Trophoblast cell (in vitro differentiated cells and primary cell): ENCODE results near the gene TFB2M. TPM values are rescaled to one million over a fixed set of nuclear protein-coding genes. Genes with fewer than 3 reads are reported as not detected.

Experiments used
- DNase-seq, 2 donors: peaks; one replicate each; pipeline ENCODE4 v3.0.0-alpha.2; 2016
- H2AFZ ChIP-seq: 2 replicates; pipeline ENCODE4 v1.6.1; 2013; ENCODE audit warnings: low read length, moderate library complexity, mild to moderate bottlenecking; ENCODE audit not compliant: insufficient read depth, poor library complexity
- H2AK5ac ChIP-seq: 2 replicates; pipeline ENCODE4 v1.6.1; 2013; ENCODE audit warnings: mild to moderate bottlenecking, low read length
- H2BK120ac ChIP-seq: 2 replicates; pipeline ENCODE4 v1.6.1; 2013; ENCODE audit warnings: low read length, mild to moderate bottlenecking, moderate library complexity; ENCODE audit not compliant: insufficient read depth, poor library complexity
- H2BK12ac ChIP-seq: 2 replicates; pipeline ENCODE4 v1.6.1; 2013; ENCODE audit warnings: mild to moderate bottlenecking, low read length, moderate library complexity
- H2BK5ac ChIP-seq: 2 replicates; pipeline ENCODE4 v1.6.1; 2013; ENCODE audit warnings: low read length, low read depth, moderate library complexity, mild to moderate bottlenecking; ENCODE audit not compliant: poor library complexity
- H3K14ac ChIP-seq: 2 replicates; pipeline ENCODE4 v1.6.1; 2013; ENCODE audit warnings: mild to moderate bottlenecking, low read length
- H3K18ac ChIP-seq: 2 replicates; pipeline ENCODE4 v1.6.1; 2013; ENCODE audit warnings: mild to moderate bottlenecking, low read length
- H3K23ac ChIP-seq: 2 replicates; pipeline ENCODE4 v1.6.1; 2013; ENCODE audit warnings: low read length
- H3K27ac ChIP-seq: 2 replicates; pipeline ENCODE4 v1.5.1; 2013; ENCODE audit warnings: low read depth, mild to moderate bottlenecking, inconsistent platforms, low read length, moderate library complexity
- H3K27me3 ChIP-seq: 2 replicates; pipeline ENCODE4 v1.6.1; 2013; ENCODE audit warnings: inconsistent platforms, mild to moderate bottlenecking, low read length, moderate library complexity; ENCODE audit not compliant: insufficient read depth
- H3K36me3 ChIP-seq, 2 experiments: 1 replicate in 1 of 2; 2 replicates in 1 of 2; pipeline ENCODE4 v1.6.1; 2013; ENCODE audit warnings: low read length in 2 of 2, mild to moderate bottlenecking in 2 of 2, moderate library complexity in 1 of 2; ENCODE audit not compliant: insufficient read depth in 2 of 2, control insufficient read depth in 1 of 2
- H3K4ac ChIP-seq: 2 replicates; pipeline ENCODE4 v1.6.1; 2013; ENCODE audit warnings: low read depth, mild to moderate bottlenecking, low read length, moderate library complexity
- H3K4me1 ChIP-seq, 2 experiments: 1 replicate in 1 of 2; 2 replicates in 1 of 2; pipeline ENCODE4 v1.6.1; 2013; ENCODE audit warnings: low read length in 2 of 2, mild to moderate bottlenecking in 2 of 2, moderate library complexity in 1 of 2; ENCODE audit not compliant: insufficient read depth in 2 of 2, control insufficient read depth in 1 of 2
- H3K4me2 ChIP-seq: 2 replicates; pipeline ENCODE4 v1.6.1; 2013; ENCODE audit warnings: inconsistent platforms, mild to moderate bottlenecking, low read length, moderate library complexity
- H3K4me3 ChIP-seq: 2 replicates; pipeline ENCODE4 v1.5.1; 2013; ENCODE audit warnings: mild to moderate bottlenecking, low read depth, low read length, inconsistent platforms
- H3K79me1 ChIP-seq: one replicate; pipeline ENCODE4 v1.6.1; 2013; ENCODE audit warnings: low read length
- H3K79me2 ChIP-seq: 2 replicates; pipeline ENCODE4 v1.6.1; 2013; ENCODE audit warnings: low read length, mild to moderate bottlenecking; ENCODE audit not compliant: control insufficient read depth, insufficient read depth, poor library complexity
- H3K9ac ChIP-seq: 2 replicates; pipeline ENCODE4 v1.6.1; 2013; ENCODE audit warnings: mild to moderate bottlenecking, low read length
- H3K9me3 ChIP-seq: 2 replicates; pipeline ENCODE4 v1.6.1; 2013; ENCODE audit warnings: low read depth, mild to moderate bottlenecking, control low read depth, inconsistent platforms, low read length; ENCODE audit not compliant: insufficient read depth
- H4K12ac ChIP-seq: 2 replicates; pipeline ENCODE4 v1.6.1; 2013; ENCODE audit warnings: low read depth, mild to moderate bottlenecking, low read length, moderate library complexity
- H4K8ac ChIP-seq: 2 replicates; pipeline ENCODE4 v1.6.1; 2013; ENCODE audit warnings: low read depth, mild to moderate bottlenecking, low read length, moderate library complexity
- H4K91ac ChIP-seq: one replicate; pipeline ENCODE4 v1.6.1; 2013; ENCODE audit warnings: low read depth, mild to moderate bottlenecking, low read length, moderate library complexity
- WGBS: extraction: QIAGEN DNeasy Blood & Tissue Kit; methylation state at CpG from one replicate; pipeline ENCODE4 v1.1.7; 2013; ENCODE audit warnings: missing lambda C conversion rate; ENCODE audit not compliant: insufficient read length, insufficient coverage; ENCODE audit errors: extremely low coverage; 5-methylcytosine and 5-hydroxymethylcytosine counted together
- polyA plus RNA-seq: library from polyadenylated mRNA; stranded (reverse); fragments of 200-250 nt; gene quantifications from 2 replicates; pipeline ENCODE4 v1.2.3, GENCODE V29; 2013

Gene TFB2M
- 17.8 and 19.2 TPM in 2 replicates for polyA plus RNA-seq

- peak; percentile 98 to 99 for DNase-seq
- Histone ChIP-seq H3K4me2 (peak within 1 kb of the TSS; percentile 96), H2BK12ac (peak within 1 kb of the TSS; percentile 10), H2AFZ (peak within 1 kb of the TSS; percentile 89), H3K4me1 (peaks cover 3 to 4% of the 10 kb centered on the region in 2 experiments), H3K18ac (peak within 1 kb of the TSS; percentile 67), H3K36me3 (peaks cover 0 to 8% of the 10 kb centered on the region in 2 experiments), H3K79me1 (peaks cover 9% of the 10 kb centered on the region), H2BK120ac (peak within 1 kb of the TSS; percentile 25), H3K27me3 (no peaks in the 10 kb centered on the region), H3K14ac (peak within 1 kb of the TSS; percentile 77), H3K79me2 (peaks cover 9% of the 10 kb centered on the region), H3K9ac (peak within 1 kb of the TSS; percentile 89), H4K8ac (peak within 1 kb of the TSS; percentile 87), H3K23ac (no peak within 1 kb of the TSS), H4K12ac (peak within 1 kb of the TSS; percentile 68), H3K9me3 (no peaks in the 10 kb centered on the region), H3K4me3 (peak within 1 kb of the TSS; percentile 95), H4K91ac (peak within 1 kb of the TSS; percentile 50), H2AK5ac (no peak within 1 kb of the TSS), H3K4ac (peak within 1 kb of the TSS; percentile 98), H3K27ac (peak within 1 kb of the TSS; percentile 75), H2BK5ac (peak within 1 kb of the TSS; percentile 34)
- no CpG with 5 or more reads among the region's 62 CpGs for WGBS
Observed at GRCh38 chr1:246566128-246566812, at the start of gene TFB2M, which contains the start of gene CNST. TSS of gene TFB2M (minus strand) at chr1:246566261. CDS start at chr1:246566138, 123 bp downstream. TSS of gene CNST (plus strand) at chr1:246566456. CDS start at chr1:246591563, 25,107 bp downstream.

GRCh38 chr1:246613096-246613758 is 47.2 kb upstream of the TFB2M start:
- no peak overlapping the region for H3K4me3 ChIP-seq
- no peak overlapping the region for H2BK12ac ChIP-seq
- no peaks in the 10 kb centered on the region for H3K9me3 ChIP-seq
- H3K79me1 ChIP-seq: no peaks in the 10 kb centered on the region
- peaks cover 0 to 2% of the 10 kb centered on the region in 2 experiments for H3K36me3 ChIP-seq
- H2AFZ ChIP-seq: no peak overlapping the region
- no CpG with 5 or more reads among the region's 6 CpGs for WGBS
- peaks cover 3 to 8% of the 10 kb centered on the region in 2 experiments for H3K4me1 ChIP-seq
- H2BK5ac ChIP-seq: no peak overlapping the region
- H4K8ac ChIP-seq: no peak overlapping the region
- no peak overlapping the region for H3K4ac ChIP-seq
- no peak overlapping the region for H3K14ac ChIP-seq
- no peak overlapping the region for H2AK5ac ChIP-seq
- H4K12ac ChIP-seq: no peak overlapping the region
- H3K79me2 ChIP-seq: no peaks in the 10 kb centered on the region
- no peak overlapping the region for H3K18ac ChIP-seq
- H3K27me3 ChIP-seq: no peaks in the 10 kb centered on the region
- H3K23ac ChIP-seq: no peak overlapping the region
- no peak overlapping the region for H3K9ac ChIP-seq
- H3K4me2 ChIP-seq: no peak overlapping the region
- H4K91ac ChIP-seq: no peak overlapping the region
- no peak overlapping the region for H2BK120ac ChIP-seq
- no peak for DNase-seq
- H3K27ac ChIP-seq: no peak overlapping the region

- Histone ChIP-seq H2BK5ac (no peak overlapping the region), H3K18ac (no peak overlapping the region), H2AK5ac (no peak overlapping the region), H2AFZ (no peak overlapping the region), H4K12ac (no peak overlapping the region), H3K27ac (no peak overlapping the region), H3K4me2 (no peak overlapping the region), H3K14ac (no peak overlapping the region), H4K8ac (no peak overlapping the region), H3K9ac (no peak overlapping the region), H3K4me1 (peaks cover 3 to 8% of the 10 kb centered on the region in 2 experiments), H3K79me1 (no peaks in the 10 kb centered on the region), H2BK12ac (no peak overlapping the region), H3K4ac (no peak overlapping the region), H3K27me3 (no peaks in the 10 kb centered on the region), H3K4me3 (no peak overlapping the region), H4K91ac (no peak overlapping the region), H3K36me3 (no peaks in the 10 kb centered on the region), H3K79me2 (no peaks in the 10 kb centered on the region), H3K23ac (no peak overlapping the region), H2BK120ac (no peak overlapping the region), H3K9me3 (no peaks in the 10 kb centered on the region)
- no CpG with 5 or more reads among the region's 4 CpGs for WGBS
- DNase-seq: peak in 1 of 2 donors; percentile 8
Observed at GRCh38 chr1:246609632-246610031, 43.6 kb upstream of the TFB2M start.

- no CpG with 5 or more reads among the region's 18 CpGs for WGBS
Observed at GRCh38 chr1:246608616-246609376, 42.7 kb upstream of the TFB2M start.

More at GRCh38 chr1:246608616-246609376, 42.7 kb upstream of the TFB2M start:
- Histone ChIP-seq H3K79me2 (no peaks in the 10 kb centered on the region), H2BK5ac (no peak overlapping the region), H3K14ac (no peak overlapping the region), H3K23ac (no peak overlapping the region), H3K18ac (no peak overlapping the region), H3K9ac (no peak overlapping the region), H2BK120ac (no peak overlapping the region), H3K27me3 (no peaks in the 10 kb centered on the region), H2AK5ac (no peak overlapping the region), H3K36me3 (no peaks in the 10 kb centered on the region), H4K8ac (no peak overlapping the region), H3K27ac (no peak overlapping the region), H3K4me2 (peak overlapping the region; percentile 17), H3K4ac (no peak overlapping the region), H3K4me1 (peaks cover 3 to 8% of the 10 kb centered on the region in 2 experiments), H3K9me3 (no peaks in the 10 kb centered on the region), H2BK12ac (no peak overlapping the region), H3K4me3 (no peak overlapping the region), H2AFZ (no peak overlapping the region), H4K12ac (no peak overlapping the region), H4K91ac (no peak overlapping the region), H3K79me1 (no peaks in the 10 kb centered on the region)
- peak; percentile 89 to 94 for DNase-seq
